ENCODE results near the gene DEFB110.

DNA sequence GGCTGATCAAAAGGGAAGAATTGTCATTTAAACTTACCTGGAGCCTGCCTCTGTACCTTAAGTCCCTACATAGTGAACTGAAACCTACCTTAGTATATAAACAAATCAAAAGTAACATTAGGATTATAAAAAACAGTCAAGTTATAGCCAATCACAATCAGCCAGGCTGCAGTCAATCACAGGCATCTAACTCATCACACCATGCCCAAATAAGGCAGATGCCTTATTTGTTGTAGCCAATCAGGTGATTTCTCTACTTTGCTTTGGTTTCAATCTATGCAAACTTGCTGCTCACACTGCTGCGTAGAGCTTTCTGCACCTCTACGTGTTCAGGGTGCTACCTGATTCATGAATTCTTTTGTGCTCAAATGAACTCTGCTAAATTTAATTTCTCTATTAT lies 34.0 kb downstream of the DEFB110 start:
- TF ChIP-seq, protein P1, sequence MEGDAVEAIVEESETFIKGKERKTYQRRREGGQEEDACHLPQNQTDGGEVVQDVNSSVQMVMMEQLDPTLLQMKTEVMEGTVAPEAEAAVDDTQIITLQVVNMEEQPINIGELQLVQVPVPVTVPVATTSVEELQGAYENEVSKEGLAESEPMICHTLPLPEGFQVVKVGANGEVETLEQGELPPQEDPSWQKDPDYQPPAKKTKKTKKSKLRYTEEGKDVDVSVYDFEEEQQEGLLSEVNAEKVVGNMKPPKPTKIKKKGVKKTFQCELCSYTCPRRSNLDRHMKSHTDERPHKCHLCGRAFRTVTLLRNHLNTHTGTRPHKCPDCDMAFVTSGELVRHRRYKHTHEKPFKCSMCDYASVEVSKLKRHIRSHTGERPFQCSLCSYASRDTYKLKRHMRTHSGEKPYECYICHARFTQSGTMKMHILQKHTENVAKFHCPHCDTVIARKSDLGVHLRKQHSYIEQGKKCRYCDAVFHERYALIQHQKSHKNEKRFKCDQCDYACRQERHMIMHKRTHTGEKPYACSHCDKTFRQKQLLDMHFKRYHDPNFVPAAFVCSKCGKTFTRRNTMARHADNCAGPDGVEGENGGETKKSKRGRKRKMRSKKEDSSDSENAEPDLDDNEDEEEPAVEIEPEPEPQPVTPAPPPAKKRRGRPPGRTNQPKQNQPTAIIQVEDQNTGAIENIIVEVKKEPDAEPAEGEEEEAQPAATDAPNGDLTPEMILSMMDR (IDR thresholded peaks at IDR 0.05), result no peak
- TF ChIP-seq POLR2A (IDR thresholded peaks at IDR 0.05; ENCODE audit: low read depth), result no peak
- TF ChIP-seq EP300 (IDR thresholded peaks at IDR 0.05), result no peak

Data from esophagus muscularis mucosa (tissue), 4 donors.